HG02884 (cell line): ENCODE measurements around the gene PRUNE2.
"Not testable (repeated sequence)": the region's sequence is repeated elsewhere in the genome, so short reads cannot be mapped to it uniquely, and the experiment has no call there.

Experiments used
- ATAC-seq: cut with Tn5 transposase; IDR thresholded peaks from one replicate; pipeline ENCODE4 v1.9.1; 2021; ENCODE audit warnings: mild to moderate bottlenecking, moderate library complexity; ENCODE audit not compliant: unreplicated experiment

Gene PRUNE2, protein sequence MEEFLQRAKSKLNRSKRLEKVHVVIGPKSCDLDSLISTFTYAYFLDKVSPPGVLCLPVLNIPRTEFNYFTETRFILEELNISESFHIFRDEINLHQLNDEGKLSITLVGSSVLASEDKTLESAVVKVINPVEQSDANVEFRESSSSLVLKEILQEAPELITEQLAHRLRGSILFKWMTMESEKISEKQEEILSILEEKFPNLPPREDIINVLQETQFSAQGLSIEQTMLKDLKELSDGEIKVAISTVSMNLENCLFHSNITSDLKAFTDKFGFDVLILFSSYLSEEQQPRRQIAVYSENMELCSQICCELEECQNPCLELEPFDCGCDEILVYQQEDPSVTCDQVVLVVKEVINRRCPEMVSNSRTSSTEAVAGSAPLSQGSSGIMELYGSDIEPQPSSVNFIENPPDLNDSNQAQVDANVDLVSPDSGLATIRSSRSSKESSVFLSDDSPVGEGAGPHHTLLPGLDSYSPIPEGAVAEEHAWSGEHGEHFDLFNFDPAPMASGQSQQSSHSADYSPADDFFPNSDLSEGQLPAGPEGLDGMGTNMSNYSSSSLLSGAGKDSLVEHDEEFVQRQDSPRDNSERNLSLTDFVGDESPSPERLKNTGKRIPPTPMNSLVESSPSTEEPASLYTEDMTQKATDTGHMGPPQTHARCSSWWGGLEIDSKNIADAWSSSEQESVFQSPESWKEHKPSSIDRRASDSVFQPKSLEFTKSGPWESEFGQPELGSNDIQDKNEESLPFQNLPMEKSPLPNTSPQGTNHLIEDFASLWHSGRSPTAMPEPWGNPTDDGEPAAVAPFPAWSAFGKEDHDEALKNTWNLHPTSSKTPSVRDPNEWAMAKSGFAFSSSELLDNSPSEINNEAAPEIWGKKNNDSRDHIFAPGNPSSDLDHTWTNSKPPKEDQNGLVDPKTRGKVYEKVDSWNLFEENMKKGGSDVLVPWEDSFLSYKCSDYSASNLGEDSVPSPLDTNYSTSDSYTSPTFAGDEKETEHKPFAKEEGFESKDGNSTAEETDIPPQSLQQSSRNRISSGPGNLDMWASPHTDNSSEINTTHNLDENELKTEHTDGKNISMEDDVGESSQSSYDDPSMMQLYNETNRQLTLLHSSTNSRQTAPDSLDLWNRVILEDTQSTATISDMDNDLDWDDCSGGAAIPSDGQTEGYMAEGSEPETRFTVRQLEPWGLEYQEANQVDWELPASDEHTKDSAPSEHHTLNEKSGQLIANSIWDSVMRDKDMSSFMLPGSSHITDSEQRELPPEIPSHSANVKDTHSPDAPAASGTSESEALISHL (N-terminal part only)

GRCh38 chr9:76905791-76906646, at the start of gene PRUNE2:
Gene PRUNE2 (minus strand): TSS chr9:76906114. CDS start chr9:76905963, 151 bp downstream.
- peak; percentile 56 for ATAC-seq

DNA sequence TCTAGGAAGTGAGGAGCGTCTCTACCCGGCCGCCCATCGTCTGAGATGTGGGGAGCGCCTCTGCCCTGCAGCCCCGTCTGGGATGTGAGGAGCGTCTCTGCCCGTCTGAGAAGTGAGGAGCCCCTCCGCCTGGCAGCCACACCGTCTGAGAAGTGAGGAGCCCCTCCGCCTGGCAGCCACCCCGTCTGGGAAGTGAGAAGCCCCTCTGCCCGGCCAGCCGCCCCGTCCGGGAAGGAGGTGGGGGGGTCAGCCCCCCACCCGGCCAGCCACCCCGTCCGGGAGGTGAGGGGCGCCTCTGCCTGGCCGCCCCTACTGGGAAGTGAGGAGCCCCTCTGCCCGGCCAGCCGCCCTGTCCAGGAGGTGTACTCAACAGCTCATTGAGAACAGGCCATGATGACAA, 49.5 kb upstream of the PRUNE2 start:
- ATAC-seq = not testable (repeated sequence)

- no peak for ATAC-seq
These were observed 44.0 kb upstream of the PRUNE2 start for GRCh38 chr9:76949865-76950264.

- no peak for ATAC-seq
These were observed 38.1 kb upstream of the PRUNE2 start for GRCh38 chr9:76944011-76944410.

DNA sequence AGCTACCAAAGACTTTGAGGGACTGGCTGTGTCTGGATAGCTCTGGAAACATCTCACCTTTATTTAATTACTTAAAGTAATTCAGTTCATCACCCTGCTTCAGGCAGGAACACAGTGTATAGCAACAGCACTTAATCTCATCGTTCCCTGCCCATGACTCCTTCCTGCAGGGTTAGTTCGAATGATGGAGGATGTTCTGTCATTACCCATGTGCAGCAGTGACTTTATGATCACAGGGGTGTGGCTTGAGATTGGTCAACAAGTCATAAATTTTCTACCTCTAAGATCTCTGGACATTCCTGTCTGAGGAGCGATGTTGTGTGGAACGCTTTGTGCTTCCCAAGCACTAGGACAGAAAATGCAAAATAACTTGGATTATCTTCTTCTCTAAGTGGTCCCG, 37.1 kb upstream of the PRUNE2 start:
- no peak for ATAC-seq

- ATAC-seq = no peak
These were observed 26.8 kb upstream of the PRUNE2 start for GRCh38 chr9:76932757-76933156.

DNA sequence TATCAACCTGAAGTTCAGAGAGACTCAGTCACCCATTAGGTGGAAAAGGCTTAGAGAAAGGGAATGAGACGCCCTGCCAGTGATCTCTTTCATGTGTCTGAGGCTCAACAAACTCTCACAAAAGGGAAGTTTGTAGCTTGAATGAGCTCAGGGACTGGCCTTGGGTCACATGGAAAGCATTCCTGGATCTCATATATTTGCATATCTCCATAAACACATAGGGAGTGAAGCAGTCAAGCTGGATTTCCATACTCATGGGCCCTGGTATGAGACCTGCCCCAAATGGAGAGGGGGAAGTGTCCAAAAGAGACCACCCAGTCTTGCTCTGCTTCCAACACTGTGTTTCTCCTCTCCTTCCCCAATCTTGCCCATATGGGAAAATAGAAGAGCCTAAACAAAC, 26.4 kb upstream of the PRUNE2 start:
- ATAC-seq = no peak

- no peak for ATAC-seq
These were observed 21.8 kb upstream of the PRUNE2 start for GRCh38 chr9:76927540-76928240.

- ATAC-seq = no peak
These were observed 20.9 kb upstream of the PRUNE2 start for GRCh38 chr9:76926846-76927245.

DNA sequence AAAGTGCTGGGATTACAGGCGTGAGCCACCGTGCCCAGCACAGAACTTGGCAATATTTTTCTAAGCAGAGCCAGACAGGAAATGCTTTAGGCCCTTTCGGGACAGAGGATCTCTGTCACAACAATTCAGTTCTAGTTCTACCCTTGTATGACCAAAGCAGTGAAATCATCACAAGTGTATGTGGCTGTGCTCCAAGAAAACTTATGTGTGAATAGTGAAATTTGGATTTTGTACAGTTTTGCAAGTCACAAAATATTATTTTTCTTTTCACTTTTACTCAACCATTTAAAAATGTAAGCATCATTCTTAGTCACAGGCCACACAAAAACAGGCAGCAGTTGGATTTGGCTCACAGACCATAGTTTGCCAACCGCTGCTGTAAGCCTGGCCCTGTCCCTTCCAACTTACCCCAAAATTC, 20.4 kb upstream of the PRUNE2 start:
- no peak for ATAC-seq

DNA sequence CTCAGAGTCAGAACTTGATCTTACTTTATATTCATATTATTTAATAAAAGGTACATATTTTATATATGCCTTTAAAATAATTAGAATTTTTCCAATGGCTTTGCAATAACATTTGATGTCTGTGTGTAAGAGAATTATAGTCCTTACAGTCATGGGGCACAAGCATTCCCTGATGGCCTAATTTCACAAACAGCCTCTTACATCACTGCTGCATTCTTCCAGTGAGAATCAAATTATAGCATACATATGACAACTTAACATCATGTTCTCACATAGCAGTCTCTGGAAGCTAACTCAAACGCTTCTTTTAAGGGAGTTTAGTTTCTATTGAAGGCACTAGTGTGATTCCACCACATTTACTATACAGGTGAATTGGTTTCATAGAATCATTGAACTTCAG, 15.3 kb upstream of the PRUNE2 start:
- ATAC-seq = no peak

DNA sequence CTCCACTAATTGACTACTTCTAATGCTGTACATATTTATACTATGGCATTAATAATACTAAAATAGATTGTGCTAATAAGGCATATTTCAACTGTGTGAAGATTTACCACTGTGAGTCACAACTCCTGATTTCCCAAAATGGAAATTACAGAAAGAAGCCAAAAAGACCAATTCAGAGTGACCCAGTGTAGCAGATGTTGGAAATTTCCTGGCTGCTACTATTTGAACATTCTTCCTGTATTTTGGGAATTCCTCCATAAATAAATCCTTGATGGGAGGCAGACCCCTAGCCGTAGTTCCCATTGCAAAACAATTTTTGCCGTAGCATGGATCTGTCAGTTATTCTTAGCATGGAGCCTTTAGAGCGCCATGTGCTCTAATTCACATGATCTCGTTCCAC, 11.4 kb upstream of the PRUNE2 start:
- no peak for ATAC-seq

- no peak for ATAC-seq
These were observed 10.3 kb upstream of the PRUNE2 start for GRCh38 chr9:76916231-76916630.

DNA sequence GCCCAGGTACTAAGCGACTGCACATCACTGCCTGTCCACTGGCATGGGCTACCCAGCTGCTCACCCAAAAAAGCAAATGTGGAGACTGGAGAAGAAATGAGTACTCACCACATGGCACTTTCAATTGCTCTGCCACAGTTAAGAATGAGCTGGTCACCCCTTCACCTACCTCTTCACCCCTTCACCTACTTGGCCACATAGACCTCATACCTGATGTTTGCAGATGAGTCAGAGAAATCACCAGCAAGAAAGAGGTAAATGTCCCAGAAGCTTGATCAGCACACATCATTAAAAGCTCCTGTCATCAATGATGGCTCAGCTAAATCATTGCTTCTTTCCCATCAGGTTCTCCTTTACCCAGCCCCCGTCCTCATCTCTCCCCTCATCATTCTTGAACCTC, 7.6 kb upstream of the PRUNE2 start:
- no peak for ATAC-seq

DNA sequence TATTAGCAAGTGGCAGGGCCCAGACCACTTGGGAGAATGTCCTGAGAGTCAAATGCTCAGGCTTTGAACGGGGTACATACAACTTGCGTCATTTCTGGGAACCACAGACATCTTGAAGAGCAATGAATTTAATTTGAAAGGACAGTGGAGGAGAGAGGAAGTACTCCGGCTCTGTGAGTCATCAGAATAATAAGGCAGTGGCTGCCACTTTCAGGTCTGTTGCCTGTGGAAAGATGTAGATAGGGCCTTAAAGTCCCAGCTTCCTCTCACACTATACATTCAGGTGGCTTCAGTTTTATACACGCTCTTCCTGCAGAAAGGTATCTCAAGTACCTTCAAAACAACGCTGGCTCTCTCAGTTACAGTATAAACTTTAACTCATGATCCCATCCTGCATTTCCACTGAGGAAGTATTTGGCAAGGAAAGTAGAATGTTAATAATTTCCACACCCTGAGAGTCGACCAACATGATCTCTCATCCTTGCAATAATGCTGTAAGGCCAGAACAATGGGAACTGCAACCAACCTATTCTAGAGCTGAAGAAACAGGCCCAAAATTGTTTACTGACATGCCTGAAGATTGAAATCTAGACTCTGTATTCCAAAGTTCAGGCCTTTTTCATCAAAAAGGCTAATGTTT, 6.8 kb upstream of the PRUNE2 start:
- peak; percentile 76 for ATAC-seq

- ATAC-seq = no peak
These were observed 6.1 kb upstream of the PRUNE2 start for GRCh38 chr9:76911971-76912370.

GRCh38 chr9:76910861-76911260, 4.9 kb upstream of the PRUNE2 start:
- no peak for ATAC-seq

GRCh38 chr9:76906647-76906975, 697 bp upstream of the PRUNE2 start:
- ATAC-seq = no peak
